B cell (primary cell): ENCODE results near the gene ITGB2.

Experiments
- EZH2 ChIP-seq: IDR thresholded peaks from 2 replicates; pipeline ENCODE4 v1.6.1; 2012; ENCODE audit warnings: borderline replicate concordance, low read depth, mild to moderate bottlenecking, moderate library complexity, low read length; ENCODE audit not compliant: insufficient read depth, poor library complexity, severe bottlenecking
- TF ChIP-seq, protein P1 (sequence below): fragments of 200-600 bp; IDR thresholded peaks from one replicate; pipeline ENCODE4 v1.8.0; 2022; ENCODE audit warnings: antibody characterized with exemption, mild to moderate bottlenecking

DNA sequence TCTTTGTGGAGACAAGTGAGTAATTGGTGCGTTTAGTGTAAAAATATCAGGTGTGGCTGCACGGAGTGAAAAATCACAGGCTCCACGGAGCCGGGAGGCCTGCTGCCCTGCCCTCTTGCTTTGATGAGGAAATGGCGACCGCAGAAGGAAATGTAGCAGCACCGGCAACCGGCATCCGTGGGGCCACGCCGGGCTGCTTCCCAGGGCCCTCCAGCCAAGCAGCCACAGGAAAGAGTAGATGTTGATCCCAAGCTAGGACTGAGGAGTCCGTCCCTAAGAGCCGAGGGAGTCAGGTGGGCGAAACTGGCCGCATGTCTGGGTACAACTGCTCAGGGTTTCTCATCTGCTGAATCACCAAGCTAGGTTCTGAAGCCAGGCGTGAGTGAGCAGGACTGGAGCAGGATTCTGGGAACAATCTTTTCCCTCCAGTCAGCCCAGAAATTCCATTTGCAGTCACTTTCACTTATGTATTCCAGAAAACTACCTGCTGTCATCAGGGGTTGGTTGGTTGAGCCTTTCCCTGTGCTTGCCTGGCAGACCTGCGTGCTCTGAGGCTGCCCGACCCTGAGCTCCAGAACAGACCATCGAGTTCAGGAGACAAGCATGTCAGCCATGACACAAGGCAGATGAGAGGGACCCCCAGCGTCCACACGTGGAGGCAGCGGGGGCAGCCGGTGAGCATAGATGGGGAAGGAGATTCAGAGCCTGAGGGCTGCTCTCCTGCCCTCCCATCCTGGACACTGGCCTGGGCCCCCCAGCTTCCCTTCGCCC is 5.8 kb upstream of the ITGB2 start:
- TF ChIP-seq, protein P1, sequence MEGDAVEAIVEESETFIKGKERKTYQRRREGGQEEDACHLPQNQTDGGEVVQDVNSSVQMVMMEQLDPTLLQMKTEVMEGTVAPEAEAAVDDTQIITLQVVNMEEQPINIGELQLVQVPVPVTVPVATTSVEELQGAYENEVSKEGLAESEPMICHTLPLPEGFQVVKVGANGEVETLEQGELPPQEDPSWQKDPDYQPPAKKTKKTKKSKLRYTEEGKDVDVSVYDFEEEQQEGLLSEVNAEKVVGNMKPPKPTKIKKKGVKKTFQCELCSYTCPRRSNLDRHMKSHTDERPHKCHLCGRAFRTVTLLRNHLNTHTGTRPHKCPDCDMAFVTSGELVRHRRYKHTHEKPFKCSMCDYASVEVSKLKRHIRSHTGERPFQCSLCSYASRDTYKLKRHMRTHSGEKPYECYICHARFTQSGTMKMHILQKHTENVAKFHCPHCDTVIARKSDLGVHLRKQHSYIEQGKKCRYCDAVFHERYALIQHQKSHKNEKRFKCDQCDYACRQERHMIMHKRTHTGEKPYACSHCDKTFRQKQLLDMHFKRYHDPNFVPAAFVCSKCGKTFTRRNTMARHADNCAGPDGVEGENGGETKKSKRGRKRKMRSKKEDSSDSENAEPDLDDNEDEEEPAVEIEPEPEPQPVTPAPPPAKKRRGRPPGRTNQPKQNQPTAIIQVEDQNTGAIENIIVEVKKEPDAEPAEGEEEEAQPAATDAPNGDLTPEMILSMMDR: no peak
- TF ChIP-seq EZH2: no peak
